ENCODE data around the gene ZNF236.

- TF ChIP-seq, protein P1, sequence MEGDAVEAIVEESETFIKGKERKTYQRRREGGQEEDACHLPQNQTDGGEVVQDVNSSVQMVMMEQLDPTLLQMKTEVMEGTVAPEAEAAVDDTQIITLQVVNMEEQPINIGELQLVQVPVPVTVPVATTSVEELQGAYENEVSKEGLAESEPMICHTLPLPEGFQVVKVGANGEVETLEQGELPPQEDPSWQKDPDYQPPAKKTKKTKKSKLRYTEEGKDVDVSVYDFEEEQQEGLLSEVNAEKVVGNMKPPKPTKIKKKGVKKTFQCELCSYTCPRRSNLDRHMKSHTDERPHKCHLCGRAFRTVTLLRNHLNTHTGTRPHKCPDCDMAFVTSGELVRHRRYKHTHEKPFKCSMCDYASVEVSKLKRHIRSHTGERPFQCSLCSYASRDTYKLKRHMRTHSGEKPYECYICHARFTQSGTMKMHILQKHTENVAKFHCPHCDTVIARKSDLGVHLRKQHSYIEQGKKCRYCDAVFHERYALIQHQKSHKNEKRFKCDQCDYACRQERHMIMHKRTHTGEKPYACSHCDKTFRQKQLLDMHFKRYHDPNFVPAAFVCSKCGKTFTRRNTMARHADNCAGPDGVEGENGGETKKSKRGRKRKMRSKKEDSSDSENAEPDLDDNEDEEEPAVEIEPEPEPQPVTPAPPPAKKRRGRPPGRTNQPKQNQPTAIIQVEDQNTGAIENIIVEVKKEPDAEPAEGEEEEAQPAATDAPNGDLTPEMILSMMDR (IDR thresholded peaks at IDR 0.05; ENCODE audit: insufficient read depth, low read depth, low read length), result no peak
- no peak for TF ChIP-seq EZH2 (IDR thresholded peaks at IDR 0.05; ENCODE audit: insufficient read depth, low read length)
Measured at GRCh38 chr18:76819411-76820136, 2.8 kb upstream of the ZNF236 start.
